ENCODE results near the gene SFSWAP. TPM values are rescaled to one million over a fixed set of nuclear protein-coding genes. Genes with fewer than 3 reads are reported as not detected.

Gene SFSWAP

GRCh38 chr12:131845121-131845520, 134.2 kb downstream of the SFSWAP start:
- no peak overlapping the region for H2BK15ac ChIP-seq (replicated peaks; ENCODE audit: low read depth)

GRCh38 chr12:131847456-131847855, 136.6 kb downstream of the SFSWAP start:
- no peak overlapping the region for H3K4me2 ChIP-seq (ENCODE audit: low read length)
- no peak overlapping the region for H2BK15ac ChIP-seq (replicated peaks; ENCODE audit: low read depth)
- no peak overlapping the region for H3K56ac ChIP-seq (ENCODE audit: low read length)
- H2AK5ac ChIP-seq (ENCODE audit: low read length), result no peak overlapping the region
- no peak overlapping the region for H3K4ac ChIP-seq (ENCODE audit: low read depth, low read length)
- no peak overlapping the region for H2BK120ac ChIP-seq (ENCODE audit: low read depth, low read length)
- no peak overlapping the region for H2BK5ac ChIP-seq (ENCODE audit: low read length)
- H3K79me1 ChIP-seq (ENCODE audit: low read length), result no peaks in the 10 kb centered on the region
- no peak overlapping the region for H3K4me3 ChIP-seq (ENCODE audit: low read length)
- no peaks in the 10 kb centered on the region for H3K4me1 ChIP-seq (ENCODE audit: control insufficient read depth, low read depth, low read length)
- no peaks in the 10 kb centered on the region for H3K79me2 ChIP-seq (ENCODE audit: control insufficient read depth, insufficient read depth, low read length)
- WGBS (ENCODE audit: extremely low coverage, insufficient coverage, low lambda C conversion rate), result no CpG with 5 or more reads among the region's 10 CpGs
- no peak overlapping the region for H4K5ac ChIP-seq (ENCODE audit: low read length)
- H3K27ac ChIP-seq (ENCODE audit: low read depth, low read length), result no peak overlapping the region
- H3K27me3 ChIP-seq (ENCODE audit: insufficient read depth, low read length, poor library complexity), result no peaks in the 10 kb centered on the region
- no peak for DNase-seq
- H3K18ac ChIP-seq (ENCODE audit: low read length), result no peak overlapping the region
- no peak overlapping the region for H3K9ac ChIP-seq (ENCODE audit: low read length)
- no peaks in the 10 kb centered on the region for H3K36me3 ChIP-seq (ENCODE audit: control insufficient read depth, insufficient read depth, low read length)
- no peak overlapping the region for H4K8ac ChIP-seq (ENCODE audit: low read depth, low read length)
- H3K23ac ChIP-seq (ENCODE audit: low read length), result no peak overlapping the region

More at GRCh38 chr12:131845121-131845520, 134.2 kb downstream of the SFSWAP start:
- Histone ChIP-seq H4K5ac (ENCODE audit: low read length) (no peak overlapping the region), H2BK120ac (ENCODE audit: low read depth, low read length) (no peak overlapping the region), H3K4me2 (ENCODE audit: low read length) (no peak overlapping the region), H4K8ac (ENCODE audit: low read depth, low read length) (no peak overlapping the region), H2AK5ac (ENCODE audit: low read length) (no peak overlapping the region), H3K18ac (ENCODE audit: low read length) (no peak overlapping the region), H3K23ac (ENCODE audit: low read length) (no peak overlapping the region), H3K79me2 (ENCODE audit: control insufficient read depth, insufficient read depth, low read length) (no peaks in the 10 kb centered on the region), H2BK5ac (ENCODE audit: low read length) (no peak overlapping the region), H3K27ac (ENCODE audit: low read depth, low read length) (no peak overlapping the region), H3K56ac (ENCODE audit: low read length) (no peak overlapping the region), H3K4me3 (ENCODE audit: low read length) (no peak overlapping the region), H3K4ac (ENCODE audit: low read depth, low read length) (no peak overlapping the region), H3K4me1 (ENCODE audit: control insufficient read depth, low read depth, low read length) (no peaks in the 10 kb centered on the region), H3K79me1 (ENCODE audit: low read length) (no peaks in the 10 kb centered on the region), H3K9ac (ENCODE audit: low read length) (no peak overlapping the region), H3K36me3 (ENCODE audit: control insufficient read depth, insufficient read depth, low read length) (no peaks in the 10 kb centered on the region), H3K27me3 (ENCODE audit: insufficient read depth, low read length, poor library complexity) (no peaks in the 10 kb centered on the region)
- no peak for DNase-seq
- no CpG with 5 or more reads among the region's 29 CpGs for WGBS (ENCODE audit: extremely low coverage, insufficient coverage, low lambda C conversion rate)

- Histone ChIP-seq H3K56ac (ENCODE audit: low read length) (no peak overlapping the region), H2BK5ac (ENCODE audit: low read length) (no peak overlapping the region), H3K18ac (ENCODE audit: low read length) (no peak overlapping the region), H3K36me3 (ENCODE audit: control insufficient read depth, insufficient read depth, low read length) (no peaks in the 10 kb centered on the region), H4K8ac (ENCODE audit: low read depth, low read length) (no peak overlapping the region), H3K9ac (ENCODE audit: low read length) (no peak overlapping the region), H3K4ac (ENCODE audit: low read depth, low read length) (no peak overlapping the region), H2BK15ac (replicated peaks; ENCODE audit: low read depth) (no peak overlapping the region), H3K27ac (ENCODE audit: low read depth, low read length) (no peak overlapping the region), H3K79me2 (ENCODE audit: control insufficient read depth, insufficient read depth, low read length) (no peaks in the 10 kb centered on the region), H3K79me1 (ENCODE audit: low read length) (no peaks in the 10 kb centered on the region), H2BK120ac (ENCODE audit: low read depth, low read length) (no peak overlapping the region), H3K4me2 (ENCODE audit: low read length) (no peak overlapping the region), H3K4me1 (ENCODE audit: control insufficient read depth, low read depth, low read length) (no peaks in the 10 kb centered on the region), H3K27me3 (ENCODE audit: insufficient read depth, low read length, poor library complexity) (no peaks in the 10 kb centered on the region), H2AK5ac (ENCODE audit: low read length) (no peak overlapping the region), H3K23ac (ENCODE audit: low read length) (no peak overlapping the region), H4K5ac (ENCODE audit: low read length) (no peak overlapping the region), H3K4me3 (ENCODE audit: low read length) (no peak overlapping the region)
- no CpG with 5 or more reads among the region's 24 CpGs for WGBS (ENCODE audit: extremely low coverage, insufficient coverage, low lambda C conversion rate)
- no peak for DNase-seq
These were observed 137.9 kb downstream of the SFSWAP start for GRCh38 chr12:131848753-131849152.

Small RNA genes within 50 kb of the gene (small RNA-seq; reads per million reads assigned to genes)
- gene RNA5SP377 (ENCODE audit: insufficient read depth) (not detected), gene RNA5SP378 (ENCODE audit: insufficient read depth) (not detected), gene RNU6-1017P (ENCODE audit: insufficient read depth) (not detected)

Measured in mesendoderm (in vitro differentiated cells).